HEK293T (cell line): ENCODE data around the gene WFS1.

Source experiments
- BHLHE40 ChIP-seq: fragments of 450-650 bp; IDR thresholded peaks from 2 replicates; pipeline ENCODE4 v1.6.1; 2016; ENCODE audit warnings: mild to moderate bottlenecking, moderate library complexity, borderline replicate concordance
- ELF4 ChIP-seq: fragments of 450-650 bp; IDR thresholded peaks from 2 replicates; pipeline ENCODE4 v1.6.1; 2017; ENCODE audit warnings: antibody characterized with exemption
- FOXA1 ChIP-seq: fragments of 450-650 bp; IDR thresholded peaks from 2 replicates; pipeline ENCODE4 v1.6.1; 2016; ENCODE audit warnings: mild to moderate bottlenecking
- FOXK2 ChIP-seq: fragments of 450-650 bp; IDR thresholded peaks from 2 replicates; pipeline ENCODE4 v1.6.1; 2016; ENCODE audit warnings: mild to moderate bottlenecking
- FOXM1 ChIP-seq: fragments of 450-650 bp; IDR thresholded peaks from 2 replicates; pipeline ENCODE4 v1.6.1; 2017; ENCODE audit warnings: mild to moderate bottlenecking, borderline replicate concordance
- HDGF ChIP-seq: fragments of 450-650 bp; IDR thresholded peaks from 2 replicates; pipeline ENCODE4 v1.6.1; 2017; ENCODE audit warnings: antibody characterized with exemption, borderline replicate concordance
- LEF1 ChIP-seq: fragments of 450-650 bp; IDR thresholded peaks from 2 replicates; pipeline ENCODE4 v1.6.1; 2017; ENCODE audit warnings: mild to moderate bottlenecking, borderline replicate concordance
- NFRKB ChIP-seq: fragments of 450-650 bp; IDR thresholded peaks from 2 replicates; pipeline ENCODE4 v1.6.1; 2016; ENCODE audit warnings: mild to moderate bottlenecking, moderate library complexity
- SP1 ChIP-seq: fragments of 450-650 bp; IDR thresholded peaks from 2 replicates; pipeline ENCODE4 v1.6.1; 2017
- TARDBP ChIP-seq: fragments of 450-650 bp; IDR thresholded peaks from 2 replicates; pipeline ENCODE4 v1.6.1; 2016
- ZNF384 ChIP-seq: fragments of 450-650 bp; IDR thresholded peaks from 2 replicates; pipeline ENCODE4 v1.6.1; 2016

DNA sequence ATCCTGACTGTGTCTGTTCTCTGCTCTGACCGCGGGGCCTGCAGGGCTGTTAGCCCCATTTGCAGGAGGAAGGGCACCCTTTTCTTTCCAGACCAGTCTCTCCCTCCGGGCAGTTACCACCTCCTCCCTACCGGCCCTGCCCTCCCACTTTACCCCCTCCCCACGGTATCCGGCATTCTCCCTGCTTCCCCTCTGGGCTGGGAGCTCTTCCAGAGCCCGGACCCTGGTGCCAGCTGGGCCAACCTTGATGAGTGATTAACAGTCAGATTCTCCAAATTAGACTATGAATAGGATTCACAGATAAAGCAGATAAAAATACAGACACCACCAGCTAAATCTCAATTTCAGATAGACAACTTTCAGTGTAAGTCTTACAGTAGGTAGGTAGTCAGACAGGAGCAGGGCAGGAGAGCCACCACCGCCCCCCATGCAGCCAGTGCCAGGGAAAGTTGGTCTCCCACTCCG lies 23.4 kb upstream of the WFS1 start:
- no peak for TF ChIP-seq SP1
- no peak for TF ChIP-seq FOXA1
- no peak for TF ChIP-seq ZNF384
- no peak for TF ChIP-seq FOXK2
- no peak for TF ChIP-seq LEF1
- no peak for TF ChIP-seq BHLHE40
- TF ChIP-seq FOXM1 = no peak
- TF ChIP-seq HDGF = no peak
- TF ChIP-seq ELF4 = no peak
- no peak for TF ChIP-seq NFRKB
- TF ChIP-seq TARDBP = no peak
